CD4-positive, alpha-beta T cell treated with Interleukin-1 beta for 1 hour (primary cell): ENCODE data around the gene INVS.
"Not testable (repeated sequence)": the region's sequence is repeated elsewhere in the genome, so short reads cannot be mapped to it uniquely, and the experiment has no call there.

ENCODE experiments used
- DNase-seq, 2 donors: peaks; one replicate each; pipeline ENCODE4 v3.0.0-alpha.2; 2020 to 2022

INVS gene

GRCh38 chr9:100282388-100282719 is 183.3 kb downstream of the INVS start:
- no peak for DNase-seq

GRCh38 chr9:100284247-100284646 is 185.2 kb downstream of the INVS start:
- DNase-seq = no peak

GRCh38 chr9:100285080-100285479 is 186.0 kb downstream of the INVS start:
- no peak for DNase-seq

- no peak for DNase-seq
Observed at GRCh38 chr9:100285601-100286000, 186.6 kb downstream of the INVS start.

GRCh38 chr9:100286257-100286656 is 187.2 kb downstream of the INVS start:
- no peak for DNase-seq

- DNase-seq = no peak
Observed at GRCh38 chr9:100287186-100287585, 188.1 kb downstream of the INVS start.

GRCh38 chr9:100290714-100291113 is 191.7 kb downstream of the INVS start:
- no peak for DNase-seq

- no peak for DNase-seq
Observed at GRCh38 chr9:100292414-100292813, 193.4 kb downstream of the INVS start.

GRCh38 chr9:100294341-100294740 is 195.3 kb downstream of the INVS start:
- no peak for DNase-seq

GRCh38 chr9:100294806-100295205 is 195.8 kb downstream of the INVS start:
- no peak for DNase-seq

- DNase-seq = no peak
Observed at GRCh38 chr9:100295240-100295639, 196.2 kb downstream of the INVS start.

- no peak for DNase-seq
Observed at GRCh38 chr9:100296407-100296806, 197.4 kb downstream of the INVS start.

GRCh38 chr9:100298378-100298777 is 199.3 kb downstream of the INVS start:
- DNase-seq = no peak

GRCh38 chr9:100303747-100304146 is 204.7 kb downstream of the INVS start:
- no peak for DNase-seq

- no peak for DNase-seq
Observed at GRCh38 chr9:100306283-100306682, 207.2 kb downstream of the INVS start.

- no peak for DNase-seq
Observed at GRCh38 chr9:100307080-100307479, 208.0 kb downstream of the INVS start.

GRCh38 chr9:100308965-100309564 is 210.0 kb downstream of the INVS start:
- DNase-seq = no peak

- no peak for DNase-seq
Observed at GRCh38 chr9:100309992-100310391, 210.9 kb downstream of the INVS start.

GRCh38 chr9:100315561-100315960 is 216.5 kb downstream of the INVS start:
- no peak for DNase-seq

GRCh38 chr9:100317706-100318105 is 218.7 kb downstream of the INVS start:
- no peak for DNase-seq

GRCh38 chr9:100322954-100323536 is 224.0 kb downstream of the INVS start:
- peak; percentile 13 to 41 for DNase-seq

- DNase-seq = peak in 1 of 2 donors; percentile 27
Observed at GRCh38 chr9:100324594-100325200, 225.7 kb downstream of the INVS start.

GRCh38 chr9:100338736-100339135 is 239.7 kb downstream of the INVS start:
- not testable (repeated sequence) for DNase-seq

- DNase-seq = no peak
Observed at GRCh38 chr9:100340224-100340623, 241.2 kb downstream of the INVS start.

GRCh38 chr9:100341889-100342288 is 242.8 kb downstream of the INVS start:
- no peak for DNase-seq
